Measurements from ENCODE around the gene KCND3.

GRCh38 chr1:112011202-112011601, 21.7 kb upstream of the KCND3 start:
- TF ChIP-seq CTCF (IDR thresholded peaks at IDR 0.05) (no peak), POLR2AphosphoS5 (IDR thresholded peaks at IDR 0.05) (no peak), POLR2A (IDR thresholded peaks at IDR 0.05) (no peak)

All from upper lobe of left lung (tissue), 4 donors.